ENCODE data around the gene UBA3.

The UBA3 gene

DNA sequence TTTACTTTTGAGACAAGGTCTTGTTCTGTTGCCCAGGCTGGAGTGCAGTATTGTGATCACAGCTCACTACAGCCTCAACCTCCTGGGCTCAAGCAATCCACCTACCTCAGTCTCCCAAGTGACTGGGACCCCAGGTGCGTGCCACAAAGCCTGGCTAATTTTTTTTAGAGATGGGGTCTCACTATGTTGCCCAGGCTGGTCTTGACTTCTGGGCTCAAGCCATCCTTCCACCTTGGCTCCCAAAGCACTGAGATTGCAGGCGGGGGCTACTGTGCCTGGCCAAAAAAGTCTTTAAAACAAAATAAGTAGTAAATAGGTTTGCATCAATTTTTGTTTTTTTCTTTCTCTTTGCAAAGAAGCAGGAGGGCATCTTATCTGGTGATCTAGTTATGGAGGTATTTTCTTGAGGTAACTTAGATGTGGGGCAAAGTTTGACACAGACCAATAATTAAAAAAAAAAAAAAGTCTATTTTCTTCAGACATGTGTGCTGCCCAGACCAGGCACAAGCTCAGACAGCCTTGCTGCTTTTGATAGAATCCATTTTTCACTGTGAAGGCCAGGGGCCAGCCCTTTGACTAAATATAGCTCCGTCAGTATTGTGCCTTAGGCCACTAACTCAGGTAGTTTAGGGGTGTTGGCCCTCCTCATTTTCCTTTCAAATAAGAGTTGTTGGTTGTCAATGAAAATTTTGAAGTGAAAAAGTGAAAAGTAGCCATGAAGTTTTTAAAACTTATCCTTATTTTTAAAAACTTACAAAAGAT, 7.0 kb upstream of the UBA3 start:
- TF ChIP-seq, protein P1, sequence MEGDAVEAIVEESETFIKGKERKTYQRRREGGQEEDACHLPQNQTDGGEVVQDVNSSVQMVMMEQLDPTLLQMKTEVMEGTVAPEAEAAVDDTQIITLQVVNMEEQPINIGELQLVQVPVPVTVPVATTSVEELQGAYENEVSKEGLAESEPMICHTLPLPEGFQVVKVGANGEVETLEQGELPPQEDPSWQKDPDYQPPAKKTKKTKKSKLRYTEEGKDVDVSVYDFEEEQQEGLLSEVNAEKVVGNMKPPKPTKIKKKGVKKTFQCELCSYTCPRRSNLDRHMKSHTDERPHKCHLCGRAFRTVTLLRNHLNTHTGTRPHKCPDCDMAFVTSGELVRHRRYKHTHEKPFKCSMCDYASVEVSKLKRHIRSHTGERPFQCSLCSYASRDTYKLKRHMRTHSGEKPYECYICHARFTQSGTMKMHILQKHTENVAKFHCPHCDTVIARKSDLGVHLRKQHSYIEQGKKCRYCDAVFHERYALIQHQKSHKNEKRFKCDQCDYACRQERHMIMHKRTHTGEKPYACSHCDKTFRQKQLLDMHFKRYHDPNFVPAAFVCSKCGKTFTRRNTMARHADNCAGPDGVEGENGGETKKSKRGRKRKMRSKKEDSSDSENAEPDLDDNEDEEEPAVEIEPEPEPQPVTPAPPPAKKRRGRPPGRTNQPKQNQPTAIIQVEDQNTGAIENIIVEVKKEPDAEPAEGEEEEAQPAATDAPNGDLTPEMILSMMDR (IDR thresholded peaks at IDR 0.05; ENCODE audit: low read depth, low read length), result no peak
- H3K4me3 ChIP-seq (ENCODE audit: low read depth, low read length), result peak overlapping the region; percentile 93
- in situ Hi-C loops (cut with HindIII; ENCODE audit: low sequenced_read_pairs), result no loop called here
- DNase-seq (ENCODE audit: low read depth, low spot score), result no peak

DNA sequence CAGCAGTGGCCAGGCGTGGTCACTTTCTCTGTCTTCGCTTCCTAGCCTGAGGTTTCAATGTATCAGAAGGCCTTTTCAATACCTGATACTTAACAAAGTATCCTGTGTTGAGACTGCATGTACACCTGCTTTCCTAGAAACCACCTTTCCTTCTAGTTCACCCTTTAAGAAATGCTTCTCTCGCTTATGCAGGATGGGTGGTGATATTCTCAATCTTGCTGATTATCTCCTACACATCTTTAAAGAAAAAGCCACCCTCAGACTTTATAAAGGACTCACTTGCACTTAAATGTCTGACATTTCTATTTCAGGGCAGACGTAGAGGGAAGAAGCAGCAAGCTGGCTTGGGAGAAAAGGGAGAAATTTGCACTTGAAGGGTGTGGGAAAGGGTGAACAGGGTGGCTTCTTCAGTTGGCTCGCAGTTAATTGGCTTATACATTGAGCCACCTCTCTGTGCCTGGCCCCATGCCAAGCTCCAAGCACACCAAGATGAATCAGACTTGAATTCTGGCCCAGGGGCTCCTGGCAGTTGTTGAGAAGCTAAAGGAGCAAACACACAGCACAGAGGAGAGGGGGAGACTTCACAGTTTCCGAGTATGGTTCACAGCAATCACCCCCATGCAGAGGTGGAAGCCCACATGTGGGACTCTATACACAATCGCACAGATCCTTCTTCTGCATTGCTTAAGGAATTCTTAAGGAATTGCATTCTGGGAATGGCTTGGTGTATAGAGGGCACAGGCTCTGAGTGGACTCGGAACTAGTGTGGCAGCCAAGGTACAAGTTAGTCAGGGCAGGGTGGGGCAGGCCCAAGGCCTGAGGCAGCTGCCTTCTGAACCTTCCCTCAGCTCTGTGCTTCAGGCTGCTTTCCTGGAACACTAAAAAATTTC, 5.9 kb upstream of the UBA3 start:
- TF ChIP-seq, protein P1 (IDR thresholded peaks at IDR 0.05; ENCODE audit: low read depth, low read length), result no peak
- in situ Hi-C loops (cut with HindIII; ENCODE audit: low sequenced_read_pairs), result no loop called here
- peak overlapping the region; percentile 93 for H3K4me3 ChIP-seq (ENCODE audit: low read depth, low read length)
- DNase-seq (ENCODE audit: low read depth, low spot score), result peak; percentile 96

DNA sequence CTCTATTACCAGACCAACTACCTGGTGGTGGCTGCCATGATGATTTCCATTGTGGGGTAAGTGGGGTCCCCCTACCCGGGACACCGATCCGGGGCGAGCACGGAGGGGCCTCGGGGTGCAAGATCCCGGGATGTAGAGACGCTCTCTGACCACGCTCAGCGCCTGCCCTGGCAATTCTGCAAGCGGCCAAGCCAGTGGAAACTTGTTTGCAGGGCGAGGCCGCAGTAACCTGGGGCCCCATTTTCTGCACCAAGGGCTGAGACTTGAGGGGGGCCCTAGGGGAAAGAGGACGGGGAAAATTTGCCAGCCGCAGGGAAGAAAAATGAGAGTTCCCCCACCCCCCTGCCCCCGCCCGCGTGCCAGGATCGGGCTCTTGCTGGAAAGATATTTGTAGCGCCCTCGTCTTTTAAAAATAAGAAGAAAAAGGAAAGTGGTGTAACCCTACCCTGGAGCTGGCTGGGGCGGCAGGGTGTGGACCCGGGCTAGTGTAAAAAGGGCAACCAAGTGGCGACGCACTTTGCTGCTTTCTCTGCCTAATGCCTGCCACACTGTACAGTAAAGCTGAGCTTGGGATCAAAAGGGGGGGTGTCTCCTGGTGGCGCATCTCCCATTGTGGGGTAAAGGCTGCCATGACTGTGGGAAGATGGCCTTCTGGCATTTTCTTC, 5.1 kb upstream of the UBA3 start:
- DNase-seq (ENCODE audit: low read depth, low spot score), result no peak
- TF ChIP-seq, protein P1 (IDR thresholded peaks at IDR 0.05; ENCODE audit: low read depth, low read length), result no peak
- in situ Hi-C loops (cut with HindIII; ENCODE audit: low sequenced_read_pairs), result no loop called here
- H3K4me3 ChIP-seq (ENCODE audit: low read depth, low read length), result peak overlapping the region; percentile 93

DNA sequence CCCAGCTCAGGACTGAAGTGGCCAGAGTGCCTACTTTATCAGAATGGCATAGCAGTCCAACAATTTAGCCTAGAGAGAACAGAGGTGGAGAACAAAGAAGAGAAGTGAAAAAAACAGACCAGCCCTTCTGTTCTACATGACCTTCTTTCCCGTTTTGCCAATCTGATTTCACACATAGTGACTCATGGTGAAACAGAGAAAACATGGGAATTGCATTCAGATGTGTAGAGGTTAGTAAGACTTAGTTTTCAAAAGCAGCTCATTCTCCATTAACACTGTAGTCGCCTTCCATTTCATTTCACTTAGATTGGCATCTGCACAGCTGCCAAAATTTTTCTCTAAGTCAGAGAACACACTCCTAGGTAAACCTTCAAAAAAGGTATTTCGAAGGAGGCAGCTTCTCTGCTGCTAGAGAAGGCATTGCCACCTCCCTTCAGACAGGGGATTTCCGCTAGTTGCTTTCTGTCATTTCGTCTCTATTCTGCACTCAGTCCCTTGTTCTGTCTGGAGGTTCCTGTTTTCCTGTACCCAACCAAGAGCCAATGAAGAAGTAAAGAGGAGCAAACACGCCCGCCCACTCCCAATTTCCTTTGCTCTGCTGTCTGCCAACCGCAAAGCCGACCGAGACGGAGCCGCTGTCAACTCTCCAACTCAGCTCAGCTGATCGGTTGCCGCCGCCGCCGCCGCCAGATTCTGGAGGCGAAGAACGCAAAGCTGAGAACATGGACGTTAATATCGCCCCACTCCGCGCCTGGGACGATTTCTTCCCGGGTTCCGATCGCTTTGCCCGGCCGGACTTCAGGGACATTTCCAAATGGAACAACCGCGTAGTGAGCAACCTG, 4.4 kb upstream of the UBA3 start, which contains the start of gene ARL6IP5:
Gene ARL6IP5, plus strand, starts transcription at position 612 of the 842 bp plus-strand sequence. Its CDS starts 111 bp downstream, at position 723.
- H3K4me3 ChIP-seq (ENCODE audit: low read depth, low read length), result peak within 1 kb of the TSS; percentile 93
- TF ChIP-seq, protein P1 (IDR thresholded peaks at IDR 0.05; ENCODE audit: low read depth, low read length), result no peak
- in situ Hi-C loops (cut with HindIII; ENCODE audit: low sequenced_read_pairs), result no loop called here
- DNase-seq (ENCODE audit: low read depth, low spot score), result peak; percentile 95

DNA sequence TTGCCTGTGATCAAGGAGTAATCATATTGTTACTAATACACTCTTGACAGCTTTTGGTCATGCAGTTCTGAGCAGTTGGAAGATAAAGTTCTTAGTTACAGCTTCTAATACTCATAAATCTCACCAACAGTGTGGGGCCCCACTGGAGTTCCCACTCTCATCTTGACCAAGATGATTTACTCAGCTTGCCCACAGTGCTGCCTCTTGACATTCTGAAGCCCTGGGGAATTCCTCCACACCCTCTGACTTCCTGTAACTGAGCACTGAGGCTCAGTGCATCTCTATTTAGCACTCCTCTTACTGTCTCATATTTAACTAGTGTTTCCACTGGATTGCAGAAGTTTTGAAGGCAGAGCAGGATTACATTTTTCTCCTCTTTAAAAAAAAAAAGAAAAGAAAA, 2.6 kb upstream of the UBA3 start:
- TF ChIP-seq, protein P1 (IDR thresholded peaks at IDR 0.05; ENCODE audit: low read depth, low read length), result no peak
- DNase-seq (ENCODE audit: low read depth, low spot score), result peak; percentile 83
- no peak overlapping the region for H3K4me3 ChIP-seq (ENCODE audit: low read depth, low read length)
- in situ Hi-C loops (cut with HindIII; ENCODE audit: low sequenced_read_pairs), result no loop called here

Measured in astrocyte of the spinal cord (primary cell).